Gastroesophageal sphincter (tissue), 4 donors: Measurements from ENCODE around the gene MATN4. TPM values are rescaled to one million over a fixed set of nuclear protein-coding genes. Genes with fewer than 3 reads are reported as not detected.

ENCODE experiments used
- ATAC-seq: fragments of 150-250 bp; one replicate; pipeline ENCODE4 v1.9.1; 2016; ENCODE audit warnings: mild to moderate bottlenecking, moderate library complexity
- H3K27ac ChIP-seq, 4 donors: fragments of 200-600 bp; sonication (generic) in 3 of 4; 1 replicate in 3 of 4; 2 replicates in 1 of 4; pipeline ENCODE4 v1.5.1; 2016 to 2019
- H3K27me3 ChIP-seq: fragments of 200-600 bp; sonication (generic); one replicate; pipeline ENCODE4 v1.5.1; 2019
- H3K36me3 ChIP-seq, 2 donors: fragments of 200-600 bp; sonication (generic); one replicate each; pipeline ENCODE4 v1.5.1; 2019; ENCODE audit warnings: control low read depth in 1 of 2
- H3K4me1 ChIP-seq, 3 donors: fragments of 200-600 bp; sonication (generic); 1 replicate in 2 of 3; 2 replicates in 1 of 3; pipeline ENCODE4 v1.5.1; 2016 to 2019; ENCODE audit warnings: control low read depth in 2 of 3
- H3K4me3 ChIP-seq, 2 donors: fragments of 200-600 bp; sonication (generic); one replicate each; pipeline ENCODE4 v1.5.1; 2019; ENCODE audit warnings: mild to moderate bottlenecking in 1 of 2, moderate library complexity in 1 of 2
- H3K9me3 ChIP-seq, 3 donors: fragments of 200-600 bp; sonication (generic); one replicate each; pipeline ENCODE4 v1.5.1; 2017 to 2019; ENCODE audit warnings: control low read depth in 2 of 3
- CTCF ChIP-seq, 4 experiments: fragments of 200-600 bp in 2 of 4; fragments of 450-650 bp in 2 of 4; sonication (generic) in 1 of 4; IDR thresholded peaks; one replicate each; pipeline ENCODE4 v1.5.1; 2017 to 2019; ENCODE audit warnings: antibody characterized with exemption in 4 of 4, mild to moderate bottlenecking in 2 of 4, moderate library complexity in 2 of 4
- EP300 ChIP-seq: sonication (generic); formaldehyde crosslinking; IDR thresholded peaks from one replicate; pipeline ENCODE4 v1.6.1; 2017; ENCODE audit warnings: antibody characterized with exemption, mild to moderate bottlenecking
- POLR2A ChIP-seq, 2 donors: fragments of 450-650 bp; IDR thresholded peaks; one replicate each; pipeline ENCODE4 v1.6.1; 2017; ENCODE audit warnings: antibody characterized with exemption in 2 of 2, mild to moderate bottlenecking in 2 of 2, moderate library complexity in 1 of 2
- POLR2AphosphoS5 ChIP-seq: sonication (generic); formaldehyde crosslinking; IDR thresholded peaks from one replicate; pipeline ENCODE4 v1.6.1; 2017; ENCODE audit warnings: antibody characterized with exemption
- WGBS, 2 donors: methylation state at CpG; one replicate each; pipeline ENCODE4 v1.1.5; 2018; ENCODE audit warnings: low coverage in 1 of 2; 5-methylcytosine and 5-hydroxymethylcytosine counted together
- total RNA-seq, 4 donors: library from RNA; depleted of rRNA; stranded (reverse); fragments of >200 nt; gene quantifications; one replicate each; pipeline ENCODE4 v1.1.0, GENCODE V29; 2016

Gene MATN4
- total RNA-seq, 4 donors from 2014 or later = not detected

GRCh38 chr20:45346851-45347250 is 38.8 kb upstream of the MATN4 start:
- peak overlapping the region; percentile 70 to 80 for H3K4me3 ChIP-seq
- TF ChIP-seq POLR2A (IDR thresholded peaks at IDR 0.05) (no peak), POLR2AphosphoS5 (no peak), CTCF (IDR thresholded peaks at IDR 0.05) (no peak), EP300 (no peak)
- no peaks in the 10 kb centered on the region for H3K27me3 ChIP-seq
- H3K4me1 ChIP-seq = peaks cover 5 to 67% (median 51%) of the 10 kb centered on the region in 3 donors
- H3K9me3 ChIP-seq = no peaks in the 10 kb centered on the region
- ATAC-seq = no peak
- peak overlapping the region; percentile 85 to 96 (median 95) for H3K27ac ChIP-seq
- H3K36me3 ChIP-seq = no peaks in the 10 kb centered on the region
- WGBS, 2 donors = 20 to 40% methylated on average over 1 to 4 of the region's 5 CpGs

- H3K27ac ChIP-seq = peak overlapping the region; percentile 85 to 96 (median 95)
- no peaks in the 10 kb centered on the region for H3K36me3 ChIP-seq
- ATAC-seq = no peak
- peak overlapping the region; percentile 70 to 80 for H3K4me3 ChIP-seq
- WGBS, 2 donors = 27 to 67% methylated on average over 1 to 3 of the region's 3 CpGs
- H3K27me3 ChIP-seq = no peaks in the 10 kb centered on the region
- H3K9me3 ChIP-seq = no peaks in the 10 kb centered on the region
- no peak for TF ChIP-seq EP300
- no peak for TF ChIP-seq POLR2A (IDR thresholded peaks at IDR 0.05)
- no peak for TF ChIP-seq POLR2AphosphoS5
- no peak for TF ChIP-seq CTCF (IDR thresholded peaks at IDR 0.05)
- H3K4me1 ChIP-seq = peaks cover 5 to 72% (median 55%) of the 10 kb centered on the region in 3 donors
Observed at GRCh38 chr20:45346291-45346718, 38.2 kb upstream of the MATN4 start.

GRCh38 chr20:45345104-45345936 is 37.2 kb upstream of the MATN4 start:
- Histone ChIP-seq H3K4me3 (peak overlapping the region; percentile 13 to 80), H3K36me3 (no peaks in the 10 kb centered on the region), H3K9me3 (no peaks in the 10 kb centered on the region), H3K27ac (peak overlapping the region; percentile 85 to 96 (median 95)), H3K4me1 (peaks cover 5 to 82% (median 57%) of the 10 kb centered on the region in 3 donors), H3K27me3 (no peaks in the 10 kb centered on the region)
- ATAC-seq = no peak
- WGBS, 2 donors = 41 to 63% methylated on average over 1 to 6 of the region's 9 CpGs
- TF ChIP-seq CTCF (IDR thresholded peaks at IDR 0.05) = no peak
- TF ChIP-seq EP300 = no peak
- peak in 1 of 2 donors; percentile 7 for TF ChIP-seq POLR2A (IDR thresholded peaks at IDR 0.05)
- TF ChIP-seq POLR2AphosphoS5 = peak; percentile 36

- Histone ChIP-seq H3K4me1 (peaks cover 5 to 92% (median 65%) of the 10 kb centered on the region in 3 donors), H3K27ac (peak overlapping the region; percentile 85 to 96 (median 95)), H3K4me3 (peak overlapping the region in 1 of 2 donors; percentile 80), H3K36me3 (no peaks in the 10 kb centered on the region), H3K9me3 (no peaks in the 10 kb centered on the region), H3K27me3 (no peaks in the 10 kb centered on the region)
- WGBS, 2 donors = 0% methylated on average over 1 to 4 of the region's 9 CpGs
- TF ChIP-seq CTCF (IDR thresholded peaks at IDR 0.05) = peak in 1 of 4 experiments; percentile 2
- TF ChIP-seq POLR2AphosphoS5 = peak; percentile 87
- TF ChIP-seq EP300 = no peak
- TF ChIP-seq POLR2A (IDR thresholded peaks at IDR 0.05) = peak in 1 of 2 donors; percentile 31
- ATAC-seq = peak; percentile 80
Observed at GRCh38 chr20:45344168-45344860, 36.2 kb upstream of the MATN4 start.
